Measurements from ENCODE around the gene POP7.
"Not testable (repeated sequence)": the region's sequence is repeated elsewhere in the genome, so short reads cannot be mapped to it uniquely, and the experiment has no call there.

The POP7 gene

GRCh38 chr7:100692578-100692961, 13.4 kb upstream of the POP7 start:
- DNase-seq: no peak

- DNase-seq: no peak
Observed at GRCh38 chr7:100693312-100694097, 12.4 kb upstream of the POP7 start.

DNA sequence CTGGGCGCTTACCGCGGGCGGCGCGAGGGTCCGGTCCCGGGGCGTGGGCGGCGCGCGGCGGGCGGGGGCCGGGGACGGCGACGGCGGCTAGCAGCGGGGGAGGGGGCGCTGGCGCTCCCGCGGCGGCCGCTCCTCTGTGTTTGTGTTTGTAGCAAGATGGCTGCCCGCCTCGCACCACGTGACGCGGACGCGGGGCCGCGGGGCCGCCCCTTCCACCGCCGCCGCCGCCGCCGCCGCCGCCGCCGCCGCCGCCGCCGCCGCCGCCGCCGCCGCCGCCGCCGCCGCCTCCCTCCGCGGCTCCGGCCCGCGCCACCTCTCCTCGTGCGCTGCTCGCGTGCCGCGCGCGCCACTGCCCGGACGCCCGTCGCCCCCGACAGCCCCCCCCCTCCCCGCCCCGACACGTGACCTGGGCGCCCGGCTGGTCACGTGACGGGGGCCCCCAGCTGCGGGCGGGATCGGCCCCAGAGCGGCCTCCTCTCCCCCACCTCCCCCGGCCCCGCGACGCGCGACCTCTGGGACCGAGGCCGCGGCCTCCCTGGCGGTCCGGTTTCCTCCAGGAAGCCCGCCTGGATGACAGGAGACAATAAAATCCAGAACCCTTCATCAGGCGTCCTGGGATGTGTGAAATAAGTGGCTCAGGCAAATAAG, 11.7 kb upstream of the POP7 start, which contains the start of gene GIGYF1:
GIGYF1 (minus strand) TSS at position 153 of the 648 bp plus-strand sequence. CDS start 6,012 bp downstream, outside the sequence.
- no peak for DNase-seq

DNA sequence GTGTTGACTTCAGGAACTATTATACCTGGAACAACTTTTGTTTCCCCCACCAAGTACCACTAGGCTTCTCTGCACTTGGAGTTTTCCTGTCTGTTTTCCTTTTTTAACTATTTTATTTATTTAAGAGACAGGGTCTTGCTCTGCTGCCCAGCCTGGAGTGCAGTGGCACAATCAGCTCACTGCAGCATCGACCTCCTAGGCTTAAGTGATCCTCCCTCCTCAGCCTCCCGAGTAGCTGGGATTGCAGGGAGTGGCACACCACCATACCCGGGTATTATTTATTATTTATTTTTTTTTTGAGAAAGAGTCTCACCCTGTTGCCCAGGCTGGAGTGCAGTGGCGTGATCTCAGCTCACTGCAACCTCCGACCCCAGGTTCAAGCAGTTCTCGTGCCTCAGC, 9.8 kb upstream of the POP7 start:
- DNase-seq: no peak

DNA sequence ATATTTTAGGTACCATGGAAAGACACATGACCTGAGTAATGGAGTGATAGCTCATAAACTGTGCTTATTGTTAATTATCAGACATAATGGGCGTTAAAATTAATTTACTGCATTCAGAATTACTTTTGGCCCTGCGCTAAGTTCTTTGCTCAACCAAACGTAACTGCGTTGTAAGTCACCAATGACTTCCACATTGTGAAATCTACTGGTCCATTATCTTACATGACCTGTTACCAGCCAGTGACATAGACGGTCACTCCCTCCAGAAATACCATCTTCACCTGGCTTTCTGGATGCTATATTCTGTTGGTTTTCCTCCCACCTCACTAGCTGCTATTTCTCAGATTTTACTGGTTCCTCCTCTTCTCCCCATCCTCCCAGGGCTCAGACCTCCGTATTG, 6.9 kb upstream of the POP7 start:
- DNase-seq: no peak

DNA sequence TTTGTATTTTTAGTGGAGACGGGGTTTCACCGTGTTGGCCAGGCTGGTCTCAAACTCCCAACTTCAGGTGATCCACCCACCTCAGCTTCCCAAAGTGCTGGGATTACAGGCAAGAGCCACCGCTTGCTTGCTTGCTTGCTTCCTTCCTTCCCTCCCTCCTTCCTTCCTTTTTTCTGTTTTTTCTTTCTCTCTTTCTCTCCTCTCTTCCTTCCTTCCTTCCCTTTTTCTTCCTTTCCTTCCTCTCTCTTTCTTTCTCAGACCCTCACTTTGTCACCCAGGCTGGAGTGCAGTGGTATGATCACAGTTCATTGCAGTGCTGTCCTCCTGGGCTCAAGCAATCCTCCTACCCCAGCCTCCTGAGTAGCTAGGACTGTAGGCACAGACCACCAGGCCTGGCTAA, 4.8 kb upstream of the POP7 start:
- DNase-seq: not testable (repeated sequence)

DNA sequence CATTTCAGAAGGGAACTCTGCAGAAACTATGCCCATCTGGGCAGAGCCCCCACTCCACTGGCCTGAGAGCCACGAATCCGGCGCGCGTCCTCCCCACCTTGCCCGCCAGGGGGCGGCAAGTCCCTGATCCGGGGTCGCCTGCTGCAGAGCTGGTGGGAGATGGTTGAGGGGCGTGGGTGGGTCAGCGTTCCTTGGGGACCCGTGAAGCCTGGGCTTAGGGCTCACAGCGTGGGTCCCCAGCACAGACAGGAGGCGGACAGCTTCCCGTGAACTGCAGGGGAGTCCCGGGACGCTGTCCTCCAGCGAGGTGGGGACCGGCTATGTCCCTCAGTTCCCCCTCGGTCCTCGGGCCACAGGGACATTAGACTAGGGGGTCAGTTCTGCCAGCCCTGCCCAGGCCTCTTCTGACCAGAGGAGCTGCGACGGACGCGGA, 585 bp upstream of the POP7 start:
- DNase-seq: no peak

- DNase-seq: no peak
Observed at GRCh38 chr7:100706672-100707311, 871 bp downstream of the POP7 start.

- no peak for DNase-seq
Observed at GRCh38 chr7:100708395-100708794, 2.5 kb downstream of the POP7 start.

- no peak for DNase-seq
Observed at GRCh38 chr7:100710452-100710851, 4.5 kb downstream of the POP7 start.

GRCh38 chr7:100711369-100711768, 5.4 kb downstream of the POP7 start:
- DNase-seq: no peak

GRCh38 chr7:100714725-100715124, 8.8 kb downstream of the POP7 start:
- no peak for DNase-seq

DNA sequence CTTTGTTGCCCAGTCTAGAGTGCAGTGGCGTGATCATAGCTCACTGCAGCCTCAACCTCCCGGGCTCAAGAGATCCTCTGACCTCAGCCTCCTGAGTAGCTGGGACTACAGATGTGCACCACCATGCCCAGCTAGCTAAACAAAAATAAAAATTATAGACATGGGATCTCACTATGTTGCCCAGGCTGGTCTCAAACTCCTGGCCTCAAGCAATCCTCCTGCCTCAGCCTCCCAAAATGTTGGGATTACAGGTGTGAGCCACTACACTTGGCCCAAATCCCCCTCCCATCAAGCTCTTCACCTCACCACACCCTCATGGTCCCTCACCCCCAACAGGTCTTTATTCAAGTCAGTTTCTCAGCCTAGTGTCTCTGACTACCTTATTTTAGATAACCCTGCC, 11.2 kb downstream of the POP7 start:
- DNase-seq: not testable (repeated sequence)

GRCh38 chr7:100719523-100720278, 13.8 kb downstream of the POP7 start:
- no peak for DNase-seq

GRCh38 chr7:100720279-100720670, 14.4 kb downstream of the POP7 start, which contains the start of gene EPO:
TSS of gene EPO (plus strand) at chr7:100720468. CDS start at chr7:100720981, 513 bp downstream.
- no peak for DNase-seq

DNA sequence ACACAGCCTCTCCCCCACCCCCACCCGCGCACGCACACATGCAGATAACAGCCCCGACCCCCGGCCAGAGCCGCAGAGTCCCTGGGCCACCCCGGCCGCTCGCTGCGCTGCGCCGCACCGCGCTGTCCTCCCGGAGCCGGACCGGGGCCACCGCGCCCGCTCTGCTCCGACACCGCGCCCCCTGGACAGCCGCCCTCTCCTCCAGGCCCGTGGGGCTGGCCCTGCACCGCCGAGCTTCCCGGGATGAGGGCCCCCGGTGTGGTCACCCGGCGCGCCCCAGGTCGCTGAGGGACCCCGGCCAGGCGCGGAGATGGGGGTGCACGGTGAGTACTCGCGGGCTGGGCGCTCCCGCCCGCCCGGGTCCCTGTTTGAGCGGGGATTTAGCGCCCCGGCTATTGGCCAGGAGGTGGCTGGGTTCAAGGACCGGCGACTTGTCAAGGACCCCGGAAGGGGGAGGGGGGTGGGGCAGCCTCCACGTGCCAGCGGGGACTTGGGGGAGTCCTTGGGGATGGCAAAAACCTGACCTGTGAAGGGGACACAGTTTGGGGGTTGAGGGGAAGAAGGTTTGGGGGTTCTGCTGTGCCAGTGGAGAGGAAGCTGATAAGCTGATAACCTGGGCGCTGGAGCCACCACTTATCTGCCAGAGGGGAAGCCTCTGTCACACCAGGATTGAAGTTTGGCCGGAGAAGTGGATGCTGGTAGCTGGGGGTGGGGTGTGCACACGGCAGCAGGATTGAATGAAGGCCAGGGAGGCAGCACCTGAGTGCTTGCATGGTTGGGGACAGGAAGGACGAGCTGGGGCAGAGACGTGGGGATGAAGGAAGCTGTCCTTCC, 15.0 kb downstream of the POP7 start:
- DNase-seq: no peak

- DNase-seq: no peak
Observed at GRCh38 chr7:100721505-100721812, 15.5 kb downstream of the POP7 start.

- DNase-seq: no peak
Observed at GRCh38 chr7:100722480-100723212, 16.7 kb downstream of the POP7 start.

- DNase-seq: no peak
Observed at GRCh38 chr7:100723732-100724275, 17.9 kb downstream of the POP7 start.

DNA sequence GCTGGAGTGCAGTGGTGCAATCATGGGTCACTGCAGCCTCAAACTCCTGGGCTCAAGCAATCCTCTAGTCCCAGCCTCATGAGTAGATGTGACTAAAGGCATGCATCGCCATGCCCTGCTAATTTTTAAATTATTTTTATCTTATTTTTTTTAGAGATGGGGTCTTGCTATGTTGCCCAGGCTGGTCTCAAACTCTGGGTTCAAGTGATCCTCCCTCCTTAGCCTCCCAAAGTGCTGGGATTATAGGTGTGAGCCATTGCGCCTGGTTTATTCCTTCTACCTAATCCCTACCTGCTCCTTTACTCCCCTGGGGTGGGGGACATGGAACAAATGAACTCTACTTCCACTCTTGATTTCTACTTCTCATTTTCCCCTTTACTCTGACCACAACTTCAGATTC, 18.4 kb downstream of the POP7 start:
- DNase-seq: not testable (repeated sequence)

Data from NCI-H2081 treated with DMSO at 0.1 percent for 48 hours (cell line).